Activated gamma-delta T cell treated with Interleukin-2 at 50 U/mL for 16 hours (primary cell): ENCODE data around the gene LPP.
"Not testable (repeated sequence)": the region's sequence is repeated elsewhere in the genome, so short reads cannot be mapped to it uniquely, and the experiment has no call there.

Experiments
- DNase-seq: peaks from one replicate; pipeline ENCODE4 v3.0.0-alpha.2; 2020

The LPP gene

GRCh38 chr3:188154014-188154808 lies at the start of gene LPP:
TSS of gene LPP (plus strand) at chr3:188154157. CDS start at chr3:188406121, 251,964 bp downstream.
- DNase-seq: peak; percentile 74

GRCh38 chr3:188106006-188106405 lies 48.0 kb upstream of the LPP start:
- DNase-seq: no peak

GRCh38 chr3:188106454-188106853 lies 47.5 kb upstream of the LPP start:
- no peak for DNase-seq

- no peak for DNase-seq
These were observed 46.8 kb upstream of the LPP start for GRCh38 chr3:188106887-188107830.

- DNase-seq: no peak
These were observed 45.1 kb upstream of the LPP start for GRCh38 chr3:188108703-188109412.

- no peak for DNase-seq
These were observed 42.9 kb upstream of the LPP start for GRCh38 chr3:188111002-188111584.

- no peak for DNase-seq
These were observed 40.2 kb upstream of the LPP start for GRCh38 chr3:188113756-188114155.

- no peak for DNase-seq
These were observed 34.1 kb upstream of the LPP start for GRCh38 chr3:188119846-188120245.

- no peak for DNase-seq
These were observed 31.3 kb upstream of the LPP start for GRCh38 chr3:188122571-188123169.

- no peak for DNase-seq
These were observed 30.6 kb upstream of the LPP start for GRCh38 chr3:188123170-188123905.

- no peak for DNase-seq
These were observed 29.8 kb upstream of the LPP start for GRCh38 chr3:188124184-188124583.

- no peak for DNase-seq
These were observed 28.9 kb upstream of the LPP start for GRCh38 chr3:188125076-188125475.

- no peak for DNase-seq
These were observed 27.7 kb upstream of the LPP start for GRCh38 chr3:188126276-188126675.

GRCh38 chr3:188126934-188127333 lies 27.0 kb upstream of the LPP start:
- no peak for DNase-seq

GRCh38 chr3:188128905-188129304 lies 25.1 kb upstream of the LPP start:
- no peak for DNase-seq

GRCh38 chr3:188131023-188131422 lies 22.9 kb upstream of the LPP start:
- not testable (repeated sequence) for DNase-seq

- no peak for DNase-seq
These were observed 20.7 kb upstream of the LPP start for GRCh38 chr3:188133219-188133618.

- no peak for DNase-seq
These were observed 20.3 kb upstream of the LPP start for GRCh38 chr3:188133646-188134045.

- DNase-seq: no peak
These were observed 19.9 kb upstream of the LPP start for GRCh38 chr3:188134079-188134478.

GRCh38 chr3:188134856-188135255 lies 19.1 kb upstream of the LPP start:
- no peak for DNase-seq

- DNase-seq: no peak
These were observed 18.7 kb upstream of the LPP start for GRCh38 chr3:188135271-188135670.

- no peak for DNase-seq
These were observed 16.9 kb upstream of the LPP start for GRCh38 chr3:188137051-188137450.
